GM12878 (cell line): ENCODE measurements around the gene KLHL2. TPM values are rescaled to one million over a fixed set of nuclear protein-coding genes. Genes with fewer than 3 reads are reported as not detected.
"Not testable (repeated sequence)": the region's sequence is repeated elsewhere in the genome, so short reads cannot be mapped to it uniquely, and the experiment has no call there.

ENCODE experiments used
- ATAC-seq: fragments of 200-7000 bp; cut with Tn5 transposase; 3 replicates; pipeline ENCODE4 v1.9.1; 2020; ENCODE audit warnings: mild to moderate bottlenecking, moderate library complexity
- BruUV-seq: library from RNA; stranded (reverse); fragments of 400-500 nt; replicated peaks from 2 replicates; lab custom pipeline; 2021; lab: Mats Ljungman, UMichigan
- CTCF ChIA-PET: fragments of 300-600 bp; sonication (Branson Sonifier 250); formaldehyde crosslinking; extraction: SDS; loops from one replicate; lab custom pipeline; 2021; ENCODE audit warnings: inconsistent platforms; lab: Yijun Ruan, JAX
- POLR2A ChIA-PET: fragments of 350-600 bp; formaldehyde crosslinking; extraction: SDS; loops from one replicate; lab custom pipeline; 2021; ENCODE audit warnings: inconsistent platforms; lab: Charles Lee
- RAD21 ChIA-PET: fragments of 300-600 bp; sonication (Branson Sonifier 250); formaldehyde crosslinking; loops from one replicate; lab custom pipeline; 2023; ENCODE audit warnings: antibody characterized with exemption; ENCODE audit not compliant: unreplicated experiment; lab: Charles Lee
- SMC1A ChIA-PET: fragments of 300-600 bp; sonication (Branson Sonifier 250); formaldehyde crosslinking; loops from one replicate; lab custom pipeline; 2023; ENCODE audit not compliant: unreplicated experiment, uncharacterized antibody; lab: Charles Lee
- DNase-seq: peaks from one replicate; pipeline ENCODE4 v3.0.0-alpha.2; 2011; ENCODE audit warnings: low read depth, low spot score
- FAIRE-seq: peaks from 3 replicates; lab custom pipeline; 2011; peaks lifted over from hg19 to GRCh38; lab: Jason Lieb, UNC
- H2AFZ ChIP-seq: 2 replicates; pipeline ENCODE4 v1.6.0; 2011; ENCODE audit warnings: low read depth, low read length, control low read depth; ENCODE audit not compliant: control insufficient read depth
- H3K27ac ChIP-seq: 2 replicates; pipeline ENCODE4 v1.5.1; 2011; ENCODE audit warnings: control low read depth; ENCODE audit not compliant: control insufficient read depth, insufficient read depth
- H3K27me3 ChIP-seq, 2 experiments: replicated peaks in 1 of 2; 2 replicates each; pipeline versions ENCODE4 v1.6.0 to v1.6.1; 2011; ENCODE audit warnings: low read length in 1 of 2; ENCODE audit not compliant: control insufficient read depth in 2 of 2, insufficient read depth in 2 of 2
- H3K36me3 ChIP-seq, 2 experiments: 2 replicates each; pipeline ENCODE4 v1.5.1; 2011; ENCODE audit warnings: low read length in 1 of 2; ENCODE audit not compliant: control insufficient read depth in 2 of 2, insufficient read depth in 2 of 2
- H3K4me1 ChIP-seq: 2 replicates; pipeline ENCODE4 v1.6.1; 2011; ENCODE audit warnings: mild to moderate bottlenecking, low read length, moderate library complexity, mixed read lengths; ENCODE audit not compliant: control insufficient read depth, insufficient read depth
- H3K4me2 ChIP-seq: 2 replicates; pipeline ENCODE4 v1.6.0; 2011; ENCODE audit warnings: control low read depth; ENCODE audit not compliant: control insufficient read depth, insufficient read depth
- H3K4me3 ChIP-seq: fragments of 200-600 bp; sonication (generic); 2 replicates; pipeline ENCODE4 v1.5.1; 2016
- H3K79me2 ChIP-seq: 2 replicates; pipeline ENCODE4 v1.6.0; 2011; ENCODE audit warnings: low read length; ENCODE audit not compliant: control insufficient read depth, insufficient read depth
- H3K9ac ChIP-seq: 2 replicates; pipeline ENCODE4 v1.8.0; 2011; ENCODE audit warnings: low read length, control low read depth, mixed read lengths; ENCODE audit not compliant: control insufficient read depth, insufficient read depth
- H3K9me3 ChIP-seq: replicated peaks from 3 replicates; pipeline ENCODE4 v1.5.1; 2011; ENCODE audit warnings: mild to moderate bottlenecking, low read length; ENCODE audit not compliant: control insufficient read depth, insufficient read depth
- H4K20me1 ChIP-seq: 2 replicates; pipeline ENCODE4 v1.6.0; 2011; ENCODE audit not compliant: control insufficient read depth, insufficient read depth
- BMI1 ChIP-seq: fragments of 450-650 bp; IDR thresholded peaks from 2 replicates; pipeline ENCODE4 v1.6.1; 2016; ENCODE audit warnings: mild to moderate bottlenecking, moderate library complexity, borderline replicate concordance
- CHD1 ChIP-seq: IDR thresholded peaks from 2 replicates; pipeline ENCODE4 v1.6.1; 2012; ENCODE audit warnings: low read depth, low read length, improper control_type of control experiment
- EGR1 ChIP-seq, 2 experiments: IDR thresholded peaks; 1 replicate in 1 of 2; 2 replicates in 1 of 2; pipeline ENCODE4 v1.6.1; 2011 to 2012; ENCODE audit warnings: low read depth in 2 of 2, low read length in 2 of 2, borderline replicate concordance in 1 of 2, mild to moderate bottlenecking in 1 of 2, moderate library complexity in 1 of 2
- ESRRA ChIP-seq: IDR thresholded peaks from 2 replicates; pipeline ENCODE4 v1.6.1; 2012; ENCODE audit warnings: mild to moderate bottlenecking, low read length, improper control_type of control experiment
- IKZF1 ChIP-seq: fragments of 450-650 bp; conservative IDR thresholded peaks from 2 replicates; pipeline ENCODE4 v1.6.1; 2017; ENCODE audit warnings: antibody characterized with exemption, mild to moderate bottlenecking
- RB1 ChIP-seq: fragments of 450-650 bp; formaldehyde crosslinking; IDR thresholded peaks from 2 replicates; pipeline ENCODE4 v1.6.1; 2017; ENCODE audit warnings: mild to moderate bottlenecking, borderline replicate concordance
- SMC3 ChIP-seq: IDR thresholded peaks from 2 replicates; pipeline ENCODE4 v1.6.1; 2011; ENCODE audit warnings: low read length, improper control_type of control experiment, borderline replicate concordance
- SUZ12 ChIP-seq: fragments of 200-600 bp; sonication (generic); IDR thresholded peaks from one replicate; pipeline ENCODE4 v1.6.1; 2018; ENCODE audit warnings: antibody characterized with exemption, mild to moderate bottlenecking; ENCODE audit not compliant: unreplicated experiment
- YY1 ChIP-seq: IDR thresholded peaks from 2 replicates; pipeline ENCODE4 v1.6.1; 2011; ENCODE audit warnings: low read depth, mild to moderate bottlenecking, low read length
- WGBS: methylation state at CpG from one replicate; pipeline ENCODE4 v1.1.6; 2016; ENCODE audit warnings: low lambda C conversion rate; ENCODE audit not compliant: insufficient replicate concordance, insufficient coverage; ENCODE audit errors: missing lambda C conversion rate; 5-methylcytosine and 5-hydroxymethylcytosine counted together
- in situ Hi-C: fragments of 300-500 bp; cut with MboI; formaldehyde crosslinking; loops from 9 replicates; pipeline ENCODE4 v1.14.3; 2018; ENCODE audit warnings: mixed read lengths
- intact Hi-C: fragments of 100-400 bp; cut with micrococcal nuclease; formaldehyde crosslinking; loops from one replicate; pipeline ENCODE4 v1.14.2; 2022; ENCODE audit not compliant: unreplicated experiment
- polyA plus RNA-seq, 11 experiments: library from polyadenylated mRNA; depleted of rRNA in 4 of 11; unstranded in 6 of 11; stranded (reverse) in 5 of 11; fragments of >200 nt; fragmentation: Nextera tagmentation in 4 of 11; fragmentation: Illumina TruSeq in 1 of 11; extraction: Ambion mirVana in 4 of 11; extraction: Trizol in 1 of 11; gene quantifications; 1 replicate in 1 of 11; 2 replicates in 10 of 11; pipeline versions ENCODE4 v1.2.1 to v1.2.3, GENCODE V29; 2011 to 2016; ENCODE audit warnings: inconsistent platforms in 2 of 11, missing spikeins in 2 of 11, low read depth in 1 of 11
- total RNA-seq, 4 experiments: library from RNA; depleted of rRNA in 3 of 4; stranded (reverse); fragments of >200 nt in 3 of 4; fragmentation: Illumina TruSeq in 1 of 4; extraction: Trizol in 1 of 4; gene quantifications; 2 replicates each; pipeline versions ENCODE4 v1.2.1 to v1.2.3, GENCODE V29; 2013 to 2021
- TF ChIP-seq, protein P1 (sequence below): fragments of 150-350 bp; IDR thresholded peaks from 2 replicates; pipeline ENCODE4 v1.6.1; 2016; ENCODE audit warnings: low read depth, low read length
- TF ChIP-seq, protein P2 (sequence below): fragments of 450-650 bp; IDR thresholded peaks from 2 replicates; pipeline ENCODE4 v1.6.1; 2016; ENCODE audit warnings: mild to moderate bottlenecking

KLHL2 gene
- total and polyA plus RNA-seq, 10 of the 15 experiments (the other 5 are each of a cell fraction or from before 2014, with no cell fraction given) = 4.8 to 22.8 (median 12.9) TPM

DNA sequence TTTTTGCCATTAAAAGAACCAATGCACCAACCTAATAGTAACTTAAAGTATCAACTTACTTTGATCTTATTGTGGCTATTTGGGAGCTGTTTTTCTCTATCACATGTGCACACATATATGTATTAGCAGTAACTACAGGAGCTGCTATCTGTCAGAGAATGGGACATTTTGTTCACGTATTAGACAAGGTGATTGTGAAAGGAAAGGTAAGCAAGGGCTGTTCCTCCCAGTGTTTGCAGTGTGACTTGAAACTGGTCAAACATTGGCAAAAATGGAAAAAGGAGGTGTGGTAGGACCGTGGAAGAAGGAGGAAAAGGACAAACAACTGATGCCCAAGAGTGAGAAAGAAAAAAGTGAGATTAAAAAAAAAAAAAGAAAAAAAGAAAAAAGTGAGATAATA is 43.1 kb upstream of the KLHL2 start:
- TF ChIP-seq IKZF1 (no peak), SUZ12 (no peak), BMI1 (no peak), SMC3 (no peak), EGR1 (IDR thresholded peaks at IDR 0.05; ENCODE audit: borderline replicate concordance in 1 of 2, low read depth in 2 of 2, low read length in 2 of 2) (no peak), YY1 (no peak), ESRRA (no peak), CHD1 (no peak), RB1 (no peak)
- TF ChIP-seq, protein P1, sequence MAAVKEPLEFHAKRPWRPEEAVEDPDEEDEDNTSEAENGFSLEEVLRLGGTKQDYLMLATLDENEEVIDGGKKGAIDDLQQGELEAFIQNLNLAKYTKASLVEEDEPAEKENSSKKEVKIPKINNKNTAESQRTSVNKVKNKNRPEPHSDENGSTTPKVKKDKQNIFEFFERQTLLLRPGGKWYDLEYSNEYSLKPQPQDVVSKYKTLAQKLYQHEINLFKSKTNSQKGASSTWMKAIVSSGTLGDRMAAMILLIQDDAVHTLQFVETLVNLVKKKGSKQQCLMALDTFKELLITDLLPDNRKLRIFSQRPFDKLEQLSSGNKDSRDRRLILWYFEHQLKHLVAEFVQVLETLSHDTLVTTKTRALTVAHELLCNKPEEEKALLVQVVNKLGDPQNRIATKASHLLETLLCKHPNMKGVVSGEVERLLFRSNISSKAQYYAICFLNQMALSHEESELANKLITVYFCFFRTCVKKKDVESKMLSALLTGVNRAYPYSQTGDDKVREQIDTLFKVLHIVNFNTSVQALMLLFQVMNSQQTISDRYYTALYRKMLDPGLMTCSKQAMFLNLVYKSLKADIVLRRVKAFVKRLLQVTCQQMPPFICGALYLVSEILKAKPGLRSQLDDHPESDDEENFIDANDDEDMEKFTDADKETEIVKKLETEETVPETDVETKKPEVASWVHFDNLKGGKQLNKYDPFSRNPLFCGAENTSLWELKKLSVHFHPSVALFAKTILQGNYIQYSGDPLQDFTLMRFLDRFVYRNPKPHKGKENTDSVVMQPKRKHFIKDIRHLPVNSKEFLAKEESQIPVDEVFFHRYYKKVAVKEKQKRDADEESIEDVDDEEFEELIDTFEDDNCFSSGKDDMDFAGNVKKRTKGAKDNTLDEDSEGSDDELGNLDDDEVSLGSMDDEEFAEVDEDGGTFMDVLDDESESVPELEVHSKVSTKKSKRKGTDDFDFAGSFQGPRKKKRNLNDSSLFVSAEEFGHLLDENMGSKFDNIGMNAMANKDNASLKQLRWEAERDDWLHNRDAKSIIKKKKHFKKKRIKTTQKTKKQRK = no peak
- TF ChIP-seq, protein P2, sequence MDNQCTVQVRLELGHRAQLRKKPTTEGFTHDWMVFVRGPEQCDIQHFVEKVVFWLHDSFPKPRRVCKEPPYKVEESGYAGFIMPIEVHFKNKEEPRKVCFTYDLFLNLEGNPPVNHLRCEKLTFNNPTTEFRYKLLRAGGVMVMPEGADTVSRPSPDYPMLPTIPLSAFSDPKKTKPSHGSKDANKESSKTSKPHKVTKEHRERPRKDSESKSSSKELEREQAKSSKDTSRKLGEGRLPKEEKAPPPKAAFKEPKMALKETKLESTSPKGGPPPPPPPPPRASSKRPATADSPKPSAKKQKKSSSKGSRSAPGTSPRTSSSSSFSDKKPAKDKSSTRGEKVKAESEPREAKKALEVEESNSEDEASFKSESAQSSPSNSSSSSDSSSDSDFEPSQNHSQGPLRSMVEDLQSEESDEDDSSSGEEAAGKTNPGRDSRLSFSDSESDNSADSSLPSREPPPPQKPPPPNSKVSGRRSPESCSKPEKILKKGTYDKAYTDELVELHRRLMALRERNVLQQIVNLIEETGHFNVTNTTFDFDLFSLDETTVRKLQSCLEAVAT = no peak
- no peak overlapping the region for H3K4me2 ChIP-seq
- H2AFZ ChIP-seq = no peak overlapping the region
- intact Hi-C loops (no loop called here), in situ Hi-C loops (no loop called here)
- no peaks in the 10 kb centered on the region for H3K4me1 ChIP-seq
- FAIRE-seq = no peak
- ChIA-PET RAD21 (interaction anchor here (0.6 kb wide), 1 partner anchor 51 kb away, joined by 3 read pairs; the partner anchor contains the start of gene TMEM192), POLR2A (no interaction called here), SMC1A (interaction anchor here (0.7 to 1.1 kb wide), 4 partner anchors 13 to 278 kb away, joined by 3 to 6 read pairs (median 4); no protein-coding TSS in a partner anchor), CTCF (interaction anchor here (1.2 kb wide), 1 partner anchor 226 kb away, joined by 3 read pairs; no protein-coding TSS in a partner anchor)
- BruUV-seq = no TSS peak
- H3K79me2 ChIP-seq = no peaks in the 10 kb centered on the region
- no peak for ATAC-seq
- H3K4me3 ChIP-seq = no peak overlapping the region
- no peaks in the 10 kb centered on the region for H4K20me1 ChIP-seq
- no peak overlapping the region for H3K27ac ChIP-seq
- DNase-seq = no peak
- 42% methylated on average over 2 of the region's 2 CpGs for WGBS
- H3K36me3 ChIP-seq = no peaks in the 10 kb centered on the region
- H3K9ac ChIP-seq = no peak overlapping the region
- no peaks in the 10 kb centered on the region for H3K9me3 ChIP-seq
- no peaks in the 10 kb centered on the region for H3K27me3 ChIP-seq

DNA sequence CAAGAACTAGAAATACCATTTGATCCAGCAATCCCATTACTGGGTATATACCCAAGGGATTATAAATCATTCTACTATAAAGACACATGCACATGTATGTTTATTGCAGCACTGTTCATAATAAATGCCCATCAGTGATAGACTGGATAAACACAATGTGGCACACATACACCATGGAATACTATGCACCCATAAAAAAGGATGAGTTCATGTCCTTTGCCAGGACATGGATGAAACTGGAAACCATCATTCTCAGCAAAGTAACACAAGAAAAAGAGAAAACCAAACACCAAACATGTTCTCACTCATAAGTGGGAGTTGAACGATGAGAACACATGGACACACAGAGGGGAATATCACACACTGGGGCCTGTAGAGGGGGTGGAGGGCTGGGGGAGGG is 40.5 kb upstream of the KLHL2 start:
- ATAC-seq, FAIRE-seq, CTCF ChIA-PET, POLR2A ChIA-PET, H4K20me1 ChIP-seq, H3K4me2 ChIP-seq, H3K4me1 ChIP-seq, H2AFZ ChIP-seq, SMC1A ChIA-PET, H3K9me3 ChIP-seq, H3K4me3 ChIP-seq, in situ Hi-C loops, RAD21 ChIA-PET, BruUV-seq, H3K36me3 ChIP-seq, intact Hi-C loops, DNase-seq, H3K27ac ChIP-seq, H3K9ac ChIP-seq, H3K27me3 ChIP-seq, H3K79me2 ChIP-seq: not testable (repeated sequence)
- WGBS = 90% methylated on average over 1 of the region's 1 CpG
